Activated naive CD4-positive, alpha-beta T cell treated with anti-CD3 and anti-CD28 coated beads for 36 hours (primary cell): Measurements from ENCODE around the gene E2F4. TPM values are rescaled to one million over a fixed set of nuclear protein-coding genes. Genes with fewer than 3 reads are reported as not detected.

Experiments used
- CTCF ChIA-PET: fragments of 350-600 bp; sonication (Branson Sonifier 250); formaldehyde crosslinking; loops from one replicate; lab custom pipeline; 2021; ENCODE audit warnings: antibody characterized with exemption; lab: Charles Lee
- DNase-seq: peaks from one replicate; pipeline ENCODE4 v3.0.0-alpha.2; 2020
- H3K27ac Mint-ChIP-seq: one replicate; pipeline ENCODE4 v1.8.0; 2021; ENCODE audit warnings: mild to moderate bottlenecking, mixed read lengths
- H3K27me3 Mint-ChIP-seq: one replicate; pipeline ENCODE4 v1.8.0; 2021; ENCODE audit warnings: low read depth, mixed read lengths
- H3K36me3 Mint-ChIP-seq: one replicate; pipeline ENCODE4 v1.8.0; 2021; ENCODE audit warnings: low read depth, mixed read lengths
- H3K4me1 Mint-ChIP-seq: one replicate; pipeline ENCODE4 v1.8.0; 2021; ENCODE audit warnings: low read depth, mixed read lengths
- H3K4me3 Mint-ChIP-seq: one replicate; pipeline ENCODE4 v1.8.0; 2021; ENCODE audit warnings: mild to moderate bottlenecking, moderate library complexity, mixed read lengths
- H3K9me3 Mint-ChIP-seq: one replicate; pipeline ENCODE4 v1.8.0; 2021; ENCODE audit warnings: mixed read lengths
- intact Hi-C: fragments of 100-400 bp; cut with micrococcal nuclease; formaldehyde crosslinking; loops from one replicate; pipeline ENCODE4 v1.15.1; 2023
- total RNA-seq, 2 experiments: library from RNA; stranded (reverse); gene quantifications; one replicate each; pipeline ENCODE4 v1.2.3, GENCODE V29; 2021

Gene E2F4
- total RNA-seq, 2 experiments from 2014 or later: 65.1 to 66.5 TPM

- Mint-ChIP-seq H3K4me1 (peaks cover 23% of the 10 kb centered on the region), H3K27ac (no peak overlapping the region), H3K36me3 (peaks cover 23% of the 10 kb centered on the region), H3K9me3 (no peaks in the 10 kb centered on the region), H3K27me3 (no peaks in the 10 kb centered on the region), H3K4me3 (no peak overlapping the region)
- no peak for DNase-seq
- CTCF ChIA-PET: interaction anchor here (1.7 kb wide), 1 partner anchor 12 kb away, joined by 8 read pairs; the partner anchor contains the start of gene TMEM208
- intact Hi-C loops: no loop called here
These were observed 47.0 kb downstream of the E2F4 start for GRCh38 chr16:67238806-67239470.

- no peaks in the 10 kb centered on the region for H3K27me3 Mint-ChIP-seq
- H3K4me1 Mint-ChIP-seq: peaks cover 37% of the 10 kb centered on the region
- no peak overlapping the region for H3K27ac Mint-ChIP-seq
- intact Hi-C loops: loop anchor here (10.0 kb wide), 1 partner anchor 844 kb away; the partner anchor contains the start of gene NFATC3
- no peak for DNase-seq
- CTCF ChIA-PET: no interaction called here
- H3K36me3 Mint-ChIP-seq: peaks cover 21% of the 10 kb centered on the region
- no peaks in the 10 kb centered on the region for H3K9me3 Mint-ChIP-seq
- H3K4me3 Mint-ChIP-seq: no peak overlapping the region
These were observed 48.6 kb downstream of the E2F4 start for GRCh38 chr16:67240506-67240905.

- Mint-ChIP-seq H3K36me3 (peaks cover 17% of the 10 kb centered on the region), H3K27ac (peak overlapping the region; percentile 85), H3K4me3 (no peak overlapping the region), H3K27me3 (no peaks in the 10 kb centered on the region), H3K4me1 (peaks cover 38% of the 10 kb centered on the region), H3K9me3 (no peaks in the 10 kb centered on the region)
- CTCF ChIA-PET: interaction anchor here (0.8 kb wide), 1 partner anchor 14 kb away, joined by 4 read pairs; no protein-coding TSS in a partner anchor
- intact Hi-C loops: loop anchor here (10.0 kb wide), 1 partner anchor 844 kb away; the partner anchor contains the start of gene NFATC3
- DNase-seq: no peak
These were observed 49.3 kb downstream of the E2F4 start for GRCh38 chr16:67241008-67241900.

- intact Hi-C loops: loop anchor here (10.0 kb wide), 1 partner anchor 843 kb away; the partner anchor contains the start of gene NFATC3
- CTCF ChIA-PET: interaction anchor here (0.8 kb wide), 1 partner anchor 15 kb away, joined by 4 read pairs; no protein-coding TSS in a partner anchor
- peak overlapping the region; percentile 54 for H3K27ac Mint-ChIP-seq
- peaks cover 9% of the 10 kb centered on the region for H3K36me3 Mint-ChIP-seq
- no peak overlapping the region for H3K4me3 Mint-ChIP-seq
- H3K4me1 Mint-ChIP-seq: peaks cover 37% of the 10 kb centered on the region
- H3K9me3 Mint-ChIP-seq: no peaks in the 10 kb centered on the region
- no peaks in the 10 kb centered on the region for H3K27me3 Mint-ChIP-seq
- DNase-seq: no peak
These were observed 50.3 kb downstream of the E2F4 start for GRCh38 chr16:67242138-67242730.

GRCh38 chr16:67243481-67243880 is 51.5 kb downstream of the E2F4 start:
- H3K27ac Mint-ChIP-seq: peak overlapping the region; percentile 86

GRCh38 chr16:67244387-67245185 is 52.6 kb downstream of the E2F4 start:
- H3K4me3 Mint-ChIP-seq: peak overlapping the region; percentile 89
- intact Hi-C loops: loop anchor here (1.0 to 10.0 kb wide), 11 partner anchors 17 to 840 kb away; partner anchors contain the start of genes CBFB, CTCF, E2F4 and FBXL8
- H3K4me1 Mint-ChIP-seq: peaks cover 51% of the 10 kb centered on the region

More at GRCh38 chr16:67243481-67243880, 51.5 kb downstream of the E2F4 start:
- Mint-ChIP-seq H3K9me3 (no peaks in the 10 kb centered on the region), H3K36me3 (peaks cover 3% of the 10 kb centered on the region), H3K4me3 (no peak overlapping the region), H3K27me3 (no peaks in the 10 kb centered on the region), H3K4me1 (peaks cover 46% of the 10 kb centered on the region)
- CTCF ChIA-PET: interaction anchor here (0.6 to 1.3 kb wide), 3 partner anchors 17 to 187 kb away, joined by 3 to 6 read pairs (median 3); partner anchors contain the start of genes HSD11B2 and TMEM208
- intact Hi-C loops: loop anchor here (10.0 kb wide), 1 partner anchor 841 kb away; the partner anchor contains the start of gene NFATC3
- no peak for DNase-seq

GRCh38 chr16:67245186-67245585 is 53.2 kb downstream of the E2F4 start:
- peaks cover 57% of the 10 kb centered on the region for H3K4me1 Mint-ChIP-seq
- H3K27me3 Mint-ChIP-seq: peaks cover 6% of the 10 kb centered on the region
- intact Hi-C loops: loop anchor here (2.0 to 10.0 kb wide), 4 partner anchors 260 to 840 kb away; partner anchors contain the start of genes CTCF, NFATC3 and THAP11
- no peak for DNase-seq
- CTCF ChIA-PET: interaction anchor here (0.9 to 1.5 kb wide), 5 partner anchors 18 to 236 kb away, joined by 3 to 9 read pairs (median 3); partner anchors contain the start of gene TMEM208
- peak overlapping the region; percentile 86 for H3K27ac Mint-ChIP-seq
- peak overlapping the region; percentile 89 for H3K4me3 Mint-ChIP-seq
- no peaks in the 10 kb centered on the region for H3K9me3 Mint-ChIP-seq
- peaks cover 3% of the 10 kb centered on the region for H3K36me3 Mint-ChIP-seq

More at GRCh38 chr16:67244387-67245185, 52.6 kb downstream of the E2F4 start:
- peak overlapping the region; percentile 86 for H3K27ac Mint-ChIP-seq
- CTCF ChIA-PET: interaction anchor here (0.9 to 1.5 kb wide), 11 partner anchors 13 to 237 kb away, joined by 3 to 9 read pairs (median 3); partner anchors contain the start of genes HSD11B2 and TMEM208
- no peaks in the 10 kb centered on the region for H3K9me3 Mint-ChIP-seq
- peaks cover 3% of the 10 kb centered on the region for H3K27me3 Mint-ChIP-seq
- peak; percentile 95 for DNase-seq
- peaks cover 3% of the 10 kb centered on the region for H3K36me3 Mint-ChIP-seq

- Mint-ChIP-seq H3K27me3 (peaks cover 8% of the 10 kb centered on the region), H3K27ac (no peak overlapping the region), H3K4me1 (peaks cover 58% of the 10 kb centered on the region), H3K36me3 (peaks cover 3% of the 10 kb centered on the region), H3K4me3 (peak overlapping the region; percentile 89), H3K9me3 (no peaks in the 10 kb centered on the region)
- CTCF ChIA-PET: interaction anchor here (0.6 to 1.5 kb wide), 5 partner anchors 19 to 182 kb away, joined by 3 to 9 read pairs (median 3); partner anchors contain the start of gene TMEM208
- no peak for DNase-seq
- intact Hi-C loops: loop anchor here (2.0 to 10.0 kb wide), 5 partner anchors 137 to 839 kb away; partner anchors contain the start of genes CTCF, NFATC3, PHAF1 and THAP11
These were observed 53.7 kb downstream of the E2F4 start for GRCh38 chr16:67245674-67246080.

GRCh38 chr16:67246081-67246755 is 54.3 kb downstream of the E2F4 start:
- Mint-ChIP-seq H3K27ac (peak overlapping the region; percentile 76), H3K4me1 (peaks cover 57% of the 10 kb centered on the region), H3K36me3 (peaks cover 3% of the 10 kb centered on the region), H3K9me3 (no peaks in the 10 kb centered on the region), H3K27me3 (peaks cover 8% of the 10 kb centered on the region), H3K4me3 (peak overlapping the region; percentile 89)
- peak; percentile 65 for DNase-seq
- CTCF ChIA-PET: interaction anchor here (0.6 to 1.8 kb wide), 8 partner anchors 19 to 185 kb away, joined by 3 to 9 read pairs (median 4); partner anchors contain the start of genes HSD11B2, PLEKHG4 and TMEM208
- intact Hi-C loops: loop anchor here (2.0 to 10.0 kb wide), 4 partner anchors 137 to 839 kb away; partner anchors contain the start of genes CTCF, NFATC3, PHAF1 and THAP11

GRCh38 chr16:67246756-67247191 is 54.8 kb downstream of the E2F4 start:
- H3K4me1 Mint-ChIP-seq: peaks cover 52% of the 10 kb centered on the region

More at GRCh38 chr16:67246756-67247191, 54.8 kb downstream of the E2F4 start:
- intact Hi-C loops: loop anchor here (1.0 to 10.0 kb wide), 6 partner anchors 32 to 838 kb away; partner anchors contain the start of genes CTCF, NFATC3, PHAF1 and THAP11
- no peaks in the 10 kb centered on the region for H3K36me3 Mint-ChIP-seq
- peaks cover 8% of the 10 kb centered on the region for H3K27me3 Mint-ChIP-seq
- peak overlapping the region; percentile 89 for H3K4me3 Mint-ChIP-seq
- CTCF ChIA-PET: interaction anchor here (1.4 to 1.8 kb wide), 4 partner anchors 32 to 184 kb away, joined by 3 to 6 read pairs (median 4); partner anchors contain the start of genes HSD11B2 and PLEKHG4
- peak overlapping the region; percentile 76 for H3K27ac Mint-ChIP-seq
- DNase-seq: no peak
- H3K9me3 Mint-ChIP-seq: no peaks in the 10 kb centered on the region
